T-cell (primary cell): ENCODE data around the gene OR2V2. TPM values are rescaled to one million over a fixed set of nuclear protein-coding genes. Genes with fewer than 3 reads are reported as not detected.
"Not testable (repeated sequence)": the region's sequence is repeated elsewhere in the genome, so short reads cannot be mapped to it uniquely, and the experiment has no call there.

Source experiments
- ATAC-seq, 4 experiments: fragments of 200-7000 bp in 3 of 4; fragments of 150-1000 bp in 1 of 4; cut with Tn5 transposase; replicated peaks in 1 of 4; 1 replicate in 3 of 4; 2 replicates in 1 of 4; pipeline ENCODE4 v1.10.0; 2021; ENCODE audit warnings: moderate library complexity in 3 of 4, mild to moderate bottlenecking in 2 of 4, moderate number of reproducible peaks in 1 of 4
- CTCF ChIA-PET, 2 donors: fragments of 300-600 bp; sonication (Branson Sonifier 250); formaldehyde crosslinking; loops; one replicate each; lab custom pipeline; 2022; ENCODE audit warnings: antibody characterized with exemption in 2 of 2; lab: Charles Lee
- POLR2A ChIA-PET, 2 donors: fragments of 300-600 bp; sonication (Branson Sonifier 250); formaldehyde crosslinking; loops; one replicate each; lab custom pipeline; 2022; ENCODE audit warnings: antibody characterized with exemption in 2 of 2; lab: Charles Lee
- DNase-seq, 35 experiments: peaks; one replicate each; pipeline versions ENCODE4 v3.0.0 to v3.0.0-alpha.2; 2013 to 2023
- H3K27ac ChIP-seq: one replicate; pipeline ENCODE4 v1.5.1; 2013; ENCODE audit warnings: low read length
- H3K27me3 ChIP-seq, 2 experiments: replicated peaks in 1 of 2; 1 replicate in 1 of 2; 2 replicates in 1 of 2; pipeline versions ENCODE4 v1.6.1 to v1.7.0; 2013; ENCODE audit warnings: low read length in 1 of 2, mixed read lengths in 1 of 2; ENCODE audit not compliant: control insufficient read depth in 2 of 2, insufficient read depth in 2 of 2; ENCODE audit errors: extremely low read depth in 1 of 2
- H3K36me3 ChIP-seq, 2 donors: 1 replicate in 1 of 2; 2 replicates in 1 of 2; pipeline versions ENCODE4 v1.6.1 to v1.7.0; 2013; ENCODE audit warnings: low read length in 1 of 2; ENCODE audit not compliant: control insufficient read depth in 2 of 2, insufficient read depth in 1 of 2; ENCODE audit errors: extremely low read depth in 1 of 2
- H3K4me1 ChIP-seq, 2 experiments: 1 replicate in 1 of 2; 2 replicates in 1 of 2; pipeline versions ENCODE4 v1.6.1 to v1.7.0; 2013; ENCODE audit warnings: low read length in 2 of 2, mixed read lengths in 1 of 2; ENCODE audit not compliant: insufficient read depth in 2 of 2, control insufficient read depth in 1 of 2; ENCODE audit errors: extremely low read depth in 1 of 2
- H3K4me3 ChIP-seq, 2 donors: 1 replicate in 1 of 2; 2 replicates in 1 of 2; pipeline versions ENCODE4 v1.5.1 to v1.7.0; 2013; ENCODE audit warnings: mild to moderate bottlenecking in 2 of 2, low read length in 1 of 2, moderate library complexity in 1 of 2; ENCODE audit not compliant: control insufficient read depth in 1 of 2; ENCODE audit errors: extremely low read depth in 1 of 2
- H3K9me3 ChIP-seq: 2 replicates; pipeline ENCODE4 v1.7.0; 2013
- H3K27ac Mint-ChIP-seq, 2 donors: one replicate each; pipeline ENCODE4 v1.8.0; 2020 to 2021; ENCODE audit warnings: mild to moderate bottlenecking in 2 of 2, mixed read lengths in 2 of 2
- H3K27me3 Mint-ChIP-seq, 2 donors: one replicate each; pipeline ENCODE4 v1.8.0; 2021 to 2022; ENCODE audit warnings: mixed read lengths in 2 of 2
- H3K36me3 Mint-ChIP-seq: one replicate; pipeline ENCODE4 v1.8.0; 2021; ENCODE audit warnings: mixed read lengths
- H3K4me1 Mint-ChIP-seq, 3 donors: one replicate each; pipeline ENCODE4 v1.8.0; 2020 to 2022; ENCODE audit warnings: mixed read lengths in 3 of 3, mild to moderate bottlenecking in 1 of 3
- H3K4me3 Mint-ChIP-seq, 3 donors: one replicate each; pipeline ENCODE4 v1.8.0; 2020 to 2022; ENCODE audit warnings: mild to moderate bottlenecking in 3 of 3, mixed read lengths in 3 of 3, moderate library complexity in 3 of 3
- H3K9me3 Mint-ChIP-seq, 3 donors: one replicate each; pipeline ENCODE4 v1.8.0; 2020 to 2022; ENCODE audit warnings: mixed read lengths in 3 of 3
- WGBS: methylation state at CpG from one replicate; pipeline ENCODE4 v1.1.5; 2013; ENCODE audit warnings: missing lambda C conversion rate; ENCODE audit not compliant: insufficient coverage; 5-methylcytosine and 5-hydroxymethylcytosine counted together
- total RNA-seq, 35 experiments: library from RNA in 6 of 35; stranded (reverse) in 6 of 35; fragments of 120-200 nt in 1 of 35; gene quantifications; one replicate each; pipeline versions ENCODE4 v1.2.1 to v1.2.4 and lab custom pipeline; 2013 to 2026

The OR2V2 gene
- total RNA-seq, 5 donors from 2014 or later (not counting 1 experiment from before 2014, with no cell fraction given): not detected

- 65% methylated on average over 13 of the region's 21 CpGs for WGBS
- peak overlapping the region in 1 of 2 donors; percentile 91 for H3K27ac Mint-ChIP-seq
These were observed 12.9 kb downstream of the OR2V2 start for GRCh38 chr5:181160152-181160754.

DNA sequence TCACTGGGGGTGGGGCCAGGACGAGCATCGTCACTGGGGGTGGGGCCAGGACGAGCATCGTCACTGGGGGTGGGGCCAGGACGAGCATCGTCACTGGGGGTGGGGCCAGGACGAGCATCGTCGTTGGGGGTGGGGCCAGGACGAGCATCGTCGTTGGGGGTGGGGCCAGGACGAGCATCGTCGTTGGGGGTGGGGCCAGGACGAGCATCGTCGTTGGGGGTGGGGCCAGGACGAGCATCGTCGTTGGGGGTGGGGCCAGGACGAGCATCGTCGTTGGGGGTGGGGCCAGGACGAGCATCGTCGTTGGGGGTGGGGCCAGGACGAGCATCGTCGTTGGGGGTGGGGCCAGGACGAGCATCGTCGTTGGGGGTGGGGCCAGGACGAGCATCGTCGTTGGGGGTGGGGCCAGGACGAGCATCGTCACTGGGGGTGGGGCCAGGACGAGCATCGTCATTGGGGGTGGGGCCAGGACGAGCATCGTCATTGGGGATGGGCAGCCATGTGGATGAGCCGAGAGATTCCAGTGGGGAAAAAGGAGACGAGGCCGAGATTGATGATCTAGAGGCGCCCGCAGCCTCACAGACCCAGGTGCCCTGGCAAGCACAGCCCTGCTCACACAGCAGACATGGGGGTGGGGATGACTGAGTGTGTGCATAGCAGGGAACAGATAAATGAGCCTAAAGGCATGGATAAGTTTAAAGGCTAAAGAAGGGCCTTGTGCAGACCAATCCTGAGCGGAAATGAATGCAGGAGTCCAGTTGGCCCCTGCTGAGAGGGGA is 13.6 kb downstream of the OR2V2 start:
- H3K9me3 ChIP-seq, H3K36me3 Mint-ChIP-seq, H3K36me3 ChIP-seq, POLR2A ChIA-PET, H3K9me3 Mint-ChIP-seq: not testable (repeated sequence)
- H3K27ac ChIP-seq: peak overlapping the region; percentile 80
- peaks cover 0 to 46% of the 10 kb centered on the region in 2 experiments for H3K27me3 ChIP-seq
- peaks cover 26 to 42% (median 31%) of the 10 kb centered on the region in 3 donors for H3K4me1 Mint-ChIP-seq
- CTCF ChIA-PET: interaction anchor here in 1 of 2 donors (1.2 kb wide), 1 partner anchor 12 kb away, joined by 5 read pairs; no protein-coding TSS in a partner anchor
- H3K27me3 Mint-ChIP-seq: peaks cover 4 to 41% of the 10 kb centered on the region in 2 donors
- peaks cover 0 to 39% of the 10 kb centered on the region in 2 experiments for H3K4me1 ChIP-seq
- ATAC-seq (peak in 3 of 4 experiments; percentile 32 to 38 (median 38)), DNase-seq (peak in 34 of 35 experiments; percentile 15 to 82 (median 44))
- 13% methylated on average over 13 of the region's 48 CpGs for WGBS
- H3K4me3 Mint-ChIP-seq: peak overlapping the region; percentile 52 to 83 (median 65)
- peak overlapping the region; percentile 0 to 43 for H3K4me3 ChIP-seq
- peak overlapping the region in 1 of 2 donors; percentile 80 for H3K27ac Mint-ChIP-seq

More at GRCh38 chr5:181160152-181160754, 12.9 kb downstream of the OR2V2 start:
- no peaks in the 10 kb centered on the region for H3K9me3 ChIP-seq
- POLR2A ChIA-PET: interaction anchor here in 1 of 2 donors (0.6 kb wide), 1 partner anchor 55 kb away, joined by 9 read pairs; no protein-coding TSS in a partner anchor
- H3K36me3 Mint-ChIP-seq: no peaks in the 10 kb centered on the region
- H3K27me3 Mint-ChIP-seq: peaks cover 0 to 36% of the 10 kb centered on the region in 2 donors
- peaks cover 22 to 36% (median 26%) of the 10 kb centered on the region in 3 donors for H3K4me1 Mint-ChIP-seq
- no peaks in the 10 kb centered on the region for H3K9me3 Mint-ChIP-seq
- ATAC-seq (peak; percentile 62 to 87 (median 62)), DNase-seq (peak in 34 of 35 experiments; percentile 51 to 94 (median 76))
- H3K4me3 Mint-ChIP-seq: peak overlapping the region; percentile 72 to 83 (median 74)
- CTCF ChIA-PET: interaction anchor here (0.5 to 1.2 kb wide), 4 partner anchors 13 to 387 kb away, joined by 3 to 5 read pairs (median 4); no protein-coding TSS in a partner anchor
- H3K27ac ChIP-seq: peak overlapping the region; percentile 86
- H3K27me3 ChIP-seq: peaks cover 0 to 44% of the 10 kb centered on the region in 2 experiments
- no peaks in the 10 kb centered on the region for H3K36me3 ChIP-seq
- peak overlapping the region in 1 of 2 donors; percentile 44 for H3K4me3 ChIP-seq
- H3K4me1 ChIP-seq: peaks cover 0 to 39% of the 10 kb centered on the region in 2 experiments

DNA sequence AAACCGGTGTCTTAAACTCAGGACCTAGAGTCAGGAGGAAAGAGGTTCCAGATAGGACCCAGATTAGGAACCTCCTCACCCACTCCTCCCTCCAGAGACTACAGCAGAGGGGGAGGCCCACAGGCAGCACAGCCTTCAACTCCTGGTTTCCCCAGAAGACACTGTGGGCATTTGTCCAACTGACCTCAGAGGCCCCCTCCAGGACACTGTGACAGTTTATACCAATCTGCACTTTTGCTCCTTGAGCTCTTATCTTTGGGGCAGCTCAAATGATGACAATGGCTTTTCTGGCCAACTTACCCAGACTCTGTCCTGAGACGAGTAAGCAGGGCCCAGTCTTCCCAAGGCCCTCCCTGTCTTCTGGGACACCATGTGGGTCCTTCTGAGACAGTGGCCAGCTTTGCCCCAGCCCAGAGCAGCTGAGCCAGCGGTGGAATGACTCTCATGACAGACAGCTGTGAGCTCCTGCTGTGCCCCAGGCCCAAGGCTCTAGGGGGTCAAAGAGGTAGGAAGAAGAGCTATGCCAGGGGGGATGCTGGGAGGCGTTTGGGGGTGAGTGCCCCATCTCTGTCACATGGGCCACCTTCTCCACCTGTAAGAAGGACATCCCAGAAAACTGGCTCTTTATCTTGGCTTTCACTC is 14.3 kb downstream of the OR2V2 start:
- H3K4me3 ChIP-seq: peak overlapping the region in 1 of 2 donors; percentile 43
- H3K36me3 ChIP-seq: no peaks in the 10 kb centered on the region
- H3K4me3 Mint-ChIP-seq: peak overlapping the region in 1 of 3 donors; percentile 75
- peaks cover 0 to 39% of the 10 kb centered on the region in 2 experiments for H3K4me1 ChIP-seq
- 96% methylated on average over 2 of the region's 4 CpGs for WGBS
- H3K36me3 Mint-ChIP-seq: no peaks in the 10 kb centered on the region
- peaks cover under 1 to 53% of the 10 kb centered on the region in 2 experiments for H3K27me3 ChIP-seq
- CTCF ChIA-PET: interaction anchor here (0.6 to 1.1 kb wide), 2 partner anchors 23 to 24 kb away, joined by 3 read pairs; no protein-coding TSS in a partner anchor
- peaks cover 29 to 42% (median 35%) of the 10 kb centered on the region in 3 donors for H3K4me1 Mint-ChIP-seq
- no peaks in the 10 kb centered on the region for H3K9me3 Mint-ChIP-seq
- H3K27me3 Mint-ChIP-seq: peaks cover 4 to 47% of the 10 kb centered on the region in 2 donors
- H3K27ac ChIP-seq: peak overlapping the region; percentile 80
- H3K9me3 ChIP-seq: no peaks in the 10 kb centered on the region
- ATAC-seq: no peak
- H3K27ac Mint-ChIP-seq: peak overlapping the region in 1 of 2 donors; percentile 80
- no peak for DNase-seq
- POLR2A ChIA-PET: interaction anchor here in 1 of 2 donors (0.6 kb wide), 1 partner anchor 657 kb away, joined by 3 read pairs; no protein-coding TSS in a partner anchor

DNA sequence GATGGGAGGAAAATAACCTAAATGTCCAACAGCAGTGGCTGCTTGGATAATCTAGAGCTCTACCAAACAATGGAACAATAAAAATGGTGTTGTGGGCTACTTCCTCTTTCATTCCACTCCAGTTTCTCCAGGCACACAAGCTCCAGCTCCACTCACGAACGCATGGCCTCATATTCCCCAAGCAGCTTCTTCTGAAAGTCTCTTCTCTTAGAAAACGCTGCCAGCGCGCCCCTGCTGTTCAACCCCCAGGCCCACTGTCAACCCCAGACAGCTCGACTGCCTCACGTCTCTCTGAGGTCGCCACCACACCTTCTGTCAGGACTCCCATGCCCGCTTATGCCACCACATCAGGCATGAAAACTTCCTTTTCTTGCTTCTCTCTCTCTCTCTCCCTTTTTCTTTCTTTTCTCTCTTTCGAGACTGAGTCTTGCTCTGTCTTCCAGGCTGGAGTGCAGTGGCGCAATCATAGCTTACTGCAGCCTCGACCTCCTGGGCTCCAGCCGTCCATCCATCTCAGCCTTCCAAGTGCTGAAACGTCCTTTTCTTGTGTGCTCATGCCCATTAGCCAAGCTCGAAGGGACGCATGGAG is 16.2 kb downstream of the OR2V2 start:
- Mint-ChIP-seq H3K27ac (peak overlapping the region in 1 of 2 donors; percentile 34), H3K4me1 (peaks cover 32 to 50% (median 44%) of the 10 kb centered on the region in 3 donors), H3K27me3 (peaks cover 4 to 67% of the 10 kb centered on the region in 2 donors), H3K36me3 (no peaks in the 10 kb centered on the region), H3K9me3 (no peaks in the 10 kb centered on the region), H3K4me3 (peak overlapping the region in 1 of 3 donors; percentile 63)
- POLR2A ChIA-PET: no interaction called here
- Histone ChIP-seq H3K27ac (no peak overlapping the region), H3K4me3 (no peak overlapping the region), H3K9me3 (no peaks in the 10 kb centered on the region), H3K4me1 (peaks cover 2 to 39% of the 10 kb centered on the region in 2 experiments), H3K36me3 (no peaks in the 10 kb centered on the region), H3K27me3 (peaks cover 5 to 57% of the 10 kb centered on the region in 2 experiments)
- ATAC-seq (no peak), DNase-seq (peak in 1 of 35 experiments; percentile 22)
- 53% methylated on average over 10 of the region's 16 CpGs for WGBS
- CTCF ChIA-PET: interaction anchor here in 1 of 2 donors (0.7 kb wide), 1 partner anchor 63 kb away, joined by 3 read pairs; no protein-coding TSS in a partner anchor

DNA sequence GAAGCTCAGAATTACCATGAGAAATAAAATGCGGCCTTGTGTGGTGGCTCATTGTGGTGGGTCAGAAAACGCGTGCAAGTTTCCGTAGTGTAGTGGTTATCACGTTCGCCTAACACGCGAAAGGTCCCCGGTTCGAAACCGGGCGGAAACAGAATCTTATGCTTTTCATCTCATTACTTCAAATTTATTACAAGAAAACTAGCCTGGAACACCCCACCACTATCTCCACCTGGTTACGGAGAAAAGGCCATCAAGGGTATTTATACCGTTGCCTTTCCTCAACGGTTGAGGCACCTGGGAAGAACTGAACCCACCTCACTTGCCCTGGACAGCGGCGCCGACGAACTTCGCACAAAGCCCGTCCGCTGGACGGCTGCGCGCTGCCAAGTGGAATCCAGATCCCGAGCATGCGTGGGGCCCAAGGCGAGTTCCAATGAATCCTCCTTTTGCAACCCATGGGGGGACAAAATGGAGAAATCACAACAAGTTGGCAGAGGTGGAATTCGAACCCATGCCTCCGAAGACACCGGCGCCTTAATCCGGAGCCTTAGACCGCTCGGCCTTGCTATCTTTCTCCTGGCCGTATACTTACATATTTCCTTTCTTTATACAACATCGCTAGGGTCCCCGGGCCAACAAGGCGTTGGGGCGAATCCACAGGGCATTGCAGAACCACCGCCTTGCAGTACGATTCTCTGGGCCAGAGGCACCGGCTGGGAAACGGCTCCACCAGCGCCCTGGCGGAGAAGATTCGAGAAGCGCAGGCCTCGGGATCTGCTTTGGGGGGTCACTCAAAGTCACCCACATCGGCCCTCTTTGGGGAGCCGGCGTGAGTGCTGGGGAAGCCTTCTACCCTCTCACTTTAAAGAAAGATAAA is 16.9 kb downstream of the OR2V2 start:
- no peaks in the 10 kb centered on the region for H3K9me3 ChIP-seq
- H3K27ac Mint-ChIP-seq: no peak overlapping the region
- no peaks in the 10 kb centered on the region for H3K36me3 ChIP-seq
- H3K4me1 Mint-ChIP-seq: peaks cover 33 to 55% (median 45%) of the 10 kb centered on the region in 3 donors
- H3K36me3 Mint-ChIP-seq: no peaks in the 10 kb centered on the region
- ATAC-seq (no peak), DNase-seq (no peak)
- no peaks in the 10 kb centered on the region for H3K9me3 Mint-ChIP-seq
- ChIA-PET CTCF (no interaction called here), POLR2A (no interaction called here)
- H3K4me3 ChIP-seq: peak overlapping the region in 1 of 2 donors; percentile 11
- peak overlapping the region in 1 of 3 donors; percentile 63 for H3K4me3 Mint-ChIP-seq
- peaks cover 8 to 72% of the 10 kb centered on the region in 2 donors for H3K27me3 Mint-ChIP-seq
- 24% methylated on average over 36 of the region's 52 CpGs for WGBS
- H3K27ac ChIP-seq: no peak overlapping the region
- H3K4me1 ChIP-seq: peaks cover 2 to 39% of the 10 kb centered on the region in 2 experiments
- H3K27me3 ChIP-seq: peaks cover 7 to 57% of the 10 kb centered on the region in 2 experiments
